ENCODE results near the gene EPHA2.
"Not testable (repeated sequence)": the region's sequence is repeated elsewhere in the genome, so short reads cannot be mapped to it uniquely, and the experiment has no call there.

EPHA2 gene

GRCh38 chr1:16117369-16117768 is 38.5 kb downstream of the EPHA2 start:
- no peak for DNase-seq

GRCh38 chr1:16116625-16117024 is 39.2 kb downstream of the EPHA2 start:
- no peak for DNase-seq

- DNase-seq: no peak
Observed at GRCh38 chr1:16116002-16116401, 39.9 kb downstream of the EPHA2 start.

GRCh38 chr1:16115468-16115983 is 40.3 kb downstream of the EPHA2 start:
- no peak for DNase-seq

GRCh38 chr1:16114527-16115467 is 41.1 kb downstream of the EPHA2 start:
- no peak for DNase-seq

- DNase-seq: no peak
Observed at GRCh38 chr1:16112596-16113555, 43.0 kb downstream of the EPHA2 start.

GRCh38 chr1:16111771-16112595 is 43.9 kb downstream of the EPHA2 start:
- DNase-seq: no peak

- no peak for DNase-seq
Observed at GRCh38 chr1:16110884-16111283, 45.0 kb downstream of the EPHA2 start.

- DNase-seq: no peak
Observed at GRCh38 chr1:16110456-16110855, 45.4 kb downstream of the EPHA2 start.

GRCh38 chr1:16109571-16109970 is 46.3 kb downstream of the EPHA2 start:
- DNase-seq: no peak

- not testable (repeated sequence) for DNase-seq
Observed at GRCh38 chr1:16107039-16107438, 48.8 kb downstream of the EPHA2 start.

- DNase-seq: no peak
Observed at GRCh38 chr1:16101623-16102022, 54.2 kb downstream of the EPHA2 start.

- DNase-seq: no peak
Observed at GRCh38 chr1:16099412-16099811, 56.5 kb downstream of the EPHA2 start.

- DNase-seq: no peak
Observed at GRCh38 chr1:16095447-16095846, 60.4 kb downstream of the EPHA2 start.

- no peak for DNase-seq
Observed at GRCh38 chr1:16094453-16095158, 61.3 kb downstream of the EPHA2 start.

GRCh38 chr1:16093611-16094010 is 62.3 kb downstream of the EPHA2 start:
- no peak for DNase-seq

- no peak for DNase-seq
Observed at GRCh38 chr1:16092923-16093511, 62.9 kb downstream of the EPHA2 start.

GRCh38 chr1:16092097-16092922 is 63.6 kb downstream of the EPHA2 start:
- DNase-seq: no peak

GRCh38 chr1:16091296-16091695 is 64.6 kb downstream of the EPHA2 start:
- DNase-seq: no peak

- no peak for DNase-seq
Observed at GRCh38 chr1:16090076-16090826, 65.6 kb downstream of the EPHA2 start.

Data from NCI-H1436 treated with DMSO at 0.1 percent for 48 hours (cell line).